ENCODE results near the gene WNT5B.

GRCh38 chr12:1614360-1614759, 14.7 kb upstream of the WNT5B start:
- TF ChIP-seq POLR2A (IDR thresholded peaks at IDR 0.05; ENCODE audit: low read length): no peak
- no peak for TF ChIP-seq GATA1 (IDR thresholded peaks at IDR 0.05; ENCODE audit: low read depth, low read length)

Data from erythroblast (primary cell).